ENCODE data around the gene WDR89.
A peak's percentile ranks its signal among the peaks of the same experiment; 100 is the strongest.
"Not testable (repeated sequence)": the region's sequence is repeated elsewhere in the genome, so short reads cannot be mapped to it uniquely, and the experiment has no call there.

Gene WDR89

DNA sequence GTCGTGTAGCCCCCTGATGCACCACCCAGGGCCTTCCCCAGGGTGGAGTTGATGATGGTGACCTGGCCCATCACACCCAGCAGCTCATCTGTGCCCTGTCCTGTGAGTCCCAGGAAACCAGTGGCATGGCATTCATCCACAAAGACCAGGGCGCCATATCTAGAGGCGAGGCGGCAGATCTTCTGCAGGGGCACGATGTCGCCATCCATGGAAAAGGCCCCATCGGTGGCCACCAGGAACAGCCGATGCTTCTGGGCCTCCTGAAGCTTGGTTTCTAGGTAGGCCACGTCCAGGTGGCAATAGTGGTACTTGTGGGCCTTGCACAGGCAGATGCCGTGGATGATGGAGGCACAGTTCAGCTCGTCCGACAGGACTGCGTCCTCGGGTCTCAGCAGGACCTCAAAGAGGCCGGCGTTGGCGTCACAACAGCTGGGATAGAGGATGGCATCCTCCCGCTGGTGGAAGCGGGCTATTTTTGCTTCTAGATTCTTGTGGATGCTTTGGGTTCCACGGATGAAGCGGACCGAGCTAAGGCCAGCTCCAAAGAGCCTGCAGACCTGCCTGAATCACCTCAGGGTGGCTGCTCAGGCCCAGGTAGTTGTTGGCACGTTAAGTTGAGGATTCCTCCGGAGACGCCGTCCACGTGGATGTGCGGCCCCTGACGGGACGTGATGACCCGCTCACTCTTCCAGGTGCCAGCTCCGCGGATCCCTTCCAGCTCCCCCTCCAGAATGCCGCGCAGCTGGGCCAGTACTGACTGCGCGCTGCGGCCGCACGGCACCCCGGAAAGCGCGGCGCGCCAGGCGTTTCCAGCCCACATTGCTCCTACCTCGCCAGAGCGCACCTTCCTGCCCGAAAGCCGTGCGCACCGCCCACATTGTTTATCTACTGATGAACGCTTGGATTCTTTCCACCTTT lies 47.0 kb downstream of the WDR89 start:
- DNase-seq = no peak

GRCh38 chr14:63583046-63583445 lies 58.6 kb downstream of the WDR89 start:
- not testable (repeated sequence) for DNase-seq

GRCh38 chr14:63581491-63581890 lies 60.2 kb downstream of the WDR89 start:
- DNase-seq = no peak

DNA sequence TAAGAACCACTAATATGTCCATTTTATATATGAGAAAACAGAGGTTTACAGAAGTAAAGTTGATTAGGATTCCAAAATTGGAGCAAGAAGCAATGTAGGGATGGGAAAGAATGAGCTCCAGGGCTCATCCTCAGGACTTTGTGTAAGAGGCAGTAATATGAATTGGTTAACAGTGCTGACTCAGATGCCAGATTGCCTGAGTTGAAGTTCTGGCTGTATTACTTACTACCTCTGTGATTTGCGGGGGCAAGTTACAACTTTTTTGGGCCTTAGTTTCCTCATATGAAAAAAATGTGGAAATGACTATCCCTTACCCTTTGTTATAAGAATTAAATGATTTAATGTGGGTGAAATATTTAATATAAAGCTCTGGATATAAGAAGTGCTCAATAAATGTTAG lies 63.4 kb downstream of the WDR89 start:
- DNase-seq = no peak

GRCh38 chr14:63573581-63573980 lies 68.1 kb downstream of the WDR89 start:
- DNase-seq = no peak

DNA sequence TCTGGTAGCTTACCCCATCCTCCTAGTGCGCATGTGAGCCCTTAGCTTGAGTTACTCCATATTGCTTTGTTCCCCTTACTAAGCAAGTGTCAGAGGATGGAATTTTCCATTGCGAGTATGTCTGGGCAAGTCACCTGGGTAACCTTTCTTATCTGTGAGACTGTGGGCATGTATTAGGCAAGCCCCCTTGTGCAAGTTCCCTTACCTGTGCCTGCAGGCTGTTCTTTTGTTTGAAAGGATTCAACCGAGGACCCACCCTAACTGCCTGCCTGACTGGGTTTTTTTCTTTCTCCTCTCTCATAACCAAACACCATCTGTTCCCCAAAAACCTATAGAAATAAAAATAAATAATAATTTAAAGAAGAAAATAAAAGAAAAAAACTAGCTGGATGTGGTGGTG lies 76.2 kb downstream of the WDR89 start:
- DNase-seq = no peak

DNA sequence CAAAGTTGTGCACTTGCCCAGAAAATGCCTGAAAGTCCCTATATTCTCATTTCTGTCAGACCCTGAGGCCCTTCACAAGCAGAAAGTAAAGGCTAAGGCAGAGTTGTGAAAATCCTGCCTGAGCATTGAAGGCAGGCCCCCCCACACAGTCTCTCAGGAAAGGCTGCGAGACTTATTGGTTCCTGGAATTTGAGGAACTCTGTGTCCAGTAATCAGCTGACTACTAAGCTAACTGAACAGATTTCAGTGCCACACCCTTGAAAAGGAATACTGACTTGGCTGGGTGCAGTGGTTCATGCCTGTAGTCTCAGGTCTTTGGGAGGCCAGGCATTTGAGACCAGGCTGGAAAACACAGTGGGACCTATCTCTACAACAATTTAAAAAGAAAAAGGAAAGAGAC lies 77.4 kb downstream of the WDR89 start:
- DNase-seq = no peak

- peak; percentile 50 for DNase-seq
Observed at GRCh38 chr14:63563370-63564026, 78.2 kb downstream of the WDR89 start.

DNA sequence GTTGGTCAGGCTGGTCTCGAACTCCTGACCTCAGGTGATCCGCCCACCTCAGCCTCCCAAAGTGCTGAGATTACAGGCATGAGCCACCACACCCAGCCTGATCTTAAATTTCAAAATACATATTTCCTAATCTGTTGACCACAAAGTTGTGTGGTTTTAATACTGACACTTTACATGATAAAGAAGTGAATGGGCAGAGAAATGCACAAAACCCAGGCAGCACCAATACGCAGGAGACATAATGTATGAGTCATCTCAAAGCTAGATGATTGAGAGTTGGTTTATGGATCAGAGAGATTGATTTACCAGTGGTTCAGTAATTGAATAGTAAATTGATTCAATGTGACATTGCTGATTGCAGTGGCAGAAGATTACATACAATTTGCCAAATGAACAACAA lies 79.3 kb downstream of the WDR89 start:
- DNase-seq = no peak

DNA sequence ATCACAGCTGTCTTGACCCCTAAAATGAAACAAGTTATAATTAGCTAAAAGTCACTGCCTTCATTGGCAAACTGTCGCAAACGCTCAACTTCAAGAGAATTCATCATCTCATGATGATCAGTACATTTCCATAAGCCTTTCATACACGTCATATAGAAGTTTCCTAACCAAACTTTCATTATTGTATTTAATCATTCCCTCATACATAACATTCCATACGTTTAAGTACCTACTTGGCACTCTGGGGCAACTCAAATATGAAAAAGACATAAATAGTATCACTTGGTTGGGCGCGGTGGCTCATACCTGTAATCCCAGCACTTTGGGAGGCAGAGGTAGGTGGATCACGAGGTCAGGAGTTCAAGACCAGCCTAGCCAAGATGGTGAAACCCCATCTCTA lies 86.1 kb downstream of the WDR89 start:
- no peak for DNase-seq

DNA sequence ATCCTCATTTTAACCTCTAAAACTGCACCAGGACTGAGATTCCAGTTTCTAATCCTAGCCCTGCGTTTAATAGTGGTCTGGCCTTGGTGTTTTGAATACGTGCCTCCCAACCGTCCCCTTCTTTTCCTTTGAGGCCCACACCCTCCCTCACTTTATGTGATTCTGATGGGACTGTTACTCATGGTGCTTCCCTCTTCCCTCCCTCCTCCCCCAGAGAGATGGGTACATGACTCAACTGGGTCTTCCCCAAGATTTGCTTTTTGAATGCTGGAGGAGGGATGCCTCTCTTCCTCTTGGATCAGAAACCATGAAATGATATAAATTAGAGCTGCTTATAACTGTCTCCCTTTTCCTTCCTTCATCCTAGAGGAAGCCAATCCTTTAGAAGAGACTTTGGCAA lies 90.3 kb downstream of the WDR89 start:
- DNase-seq = no peak

DNA sequence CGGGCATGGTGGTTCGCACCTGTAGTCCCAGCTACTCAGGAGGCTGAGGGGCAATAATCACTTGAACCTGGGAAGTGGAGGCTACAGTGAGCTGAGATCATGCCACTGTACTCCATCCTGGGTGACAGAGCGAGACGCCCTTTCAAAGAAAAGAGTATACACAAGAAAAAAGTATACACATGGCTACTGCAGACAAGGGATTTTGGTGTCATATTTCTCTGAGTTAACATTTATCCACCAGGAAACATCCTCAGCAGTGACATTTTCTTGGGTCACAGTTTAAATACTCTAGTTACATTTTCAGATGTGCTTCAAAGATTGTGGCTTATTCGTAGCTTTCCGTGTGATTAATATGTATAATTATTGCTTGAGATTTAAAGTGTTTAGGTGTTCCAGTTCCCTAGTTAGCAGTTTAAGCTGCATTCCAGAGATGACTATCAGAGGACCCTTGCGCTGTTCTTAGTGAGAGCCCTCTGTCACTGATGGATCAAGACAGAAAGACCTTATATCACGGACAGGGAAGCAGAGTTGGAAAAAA lies 93.8 kb downstream of the WDR89 start:
- no peak for DNase-seq
